Testis (tissue), 2 donors: Measurements from ENCODE around the gene DIAPH2.

Source experiments
- POLR2A ChIP-seq: fragments of 450-650 bp; IDR thresholded peaks from one replicate; pipeline ENCODE4 v1.6.1; 2017; ENCODE audit warnings: antibody characterized with exemption, mild to moderate bottlenecking, moderate library complexity
- TF ChIP-seq, protein P1 (sequence below), 3 experiments: fragments of 450-650 bp in 2 of 3; fragments of 200-600 bp in 1 of 3; sonication (generic) in 1 of 3; IDR thresholded peaks; one replicate each; pipeline ENCODE4 v1.5.1; 2016 to 2019; ENCODE audit warnings: antibody characterized with exemption in 3 of 3, mild to moderate bottlenecking in 2 of 3, moderate library complexity in 1 of 3

GRCh38 chrX:96884027-96884426 lies 199.4 kb downstream of the DIAPH2 start:
- TF ChIP-seq POLR2A = no peak
- TF ChIP-seq, protein P1, sequence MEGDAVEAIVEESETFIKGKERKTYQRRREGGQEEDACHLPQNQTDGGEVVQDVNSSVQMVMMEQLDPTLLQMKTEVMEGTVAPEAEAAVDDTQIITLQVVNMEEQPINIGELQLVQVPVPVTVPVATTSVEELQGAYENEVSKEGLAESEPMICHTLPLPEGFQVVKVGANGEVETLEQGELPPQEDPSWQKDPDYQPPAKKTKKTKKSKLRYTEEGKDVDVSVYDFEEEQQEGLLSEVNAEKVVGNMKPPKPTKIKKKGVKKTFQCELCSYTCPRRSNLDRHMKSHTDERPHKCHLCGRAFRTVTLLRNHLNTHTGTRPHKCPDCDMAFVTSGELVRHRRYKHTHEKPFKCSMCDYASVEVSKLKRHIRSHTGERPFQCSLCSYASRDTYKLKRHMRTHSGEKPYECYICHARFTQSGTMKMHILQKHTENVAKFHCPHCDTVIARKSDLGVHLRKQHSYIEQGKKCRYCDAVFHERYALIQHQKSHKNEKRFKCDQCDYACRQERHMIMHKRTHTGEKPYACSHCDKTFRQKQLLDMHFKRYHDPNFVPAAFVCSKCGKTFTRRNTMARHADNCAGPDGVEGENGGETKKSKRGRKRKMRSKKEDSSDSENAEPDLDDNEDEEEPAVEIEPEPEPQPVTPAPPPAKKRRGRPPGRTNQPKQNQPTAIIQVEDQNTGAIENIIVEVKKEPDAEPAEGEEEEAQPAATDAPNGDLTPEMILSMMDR (IDR thresholded peaks at IDR 0.05) = no peak
